NCI-H774 (cell line): ENCODE measurements around the gene ABCA10.
"Not testable (repeated sequence)": the region's sequence is repeated elsewhere in the genome, so short reads cannot be mapped to it uniquely, and the experiment has no call there.

ENCODE experiments used
- DNase-seq: peaks from one replicate; lab custom pipeline; 2025; lab: John Stamatoyannopoulos, UW

Gene ABCA10

DNA sequence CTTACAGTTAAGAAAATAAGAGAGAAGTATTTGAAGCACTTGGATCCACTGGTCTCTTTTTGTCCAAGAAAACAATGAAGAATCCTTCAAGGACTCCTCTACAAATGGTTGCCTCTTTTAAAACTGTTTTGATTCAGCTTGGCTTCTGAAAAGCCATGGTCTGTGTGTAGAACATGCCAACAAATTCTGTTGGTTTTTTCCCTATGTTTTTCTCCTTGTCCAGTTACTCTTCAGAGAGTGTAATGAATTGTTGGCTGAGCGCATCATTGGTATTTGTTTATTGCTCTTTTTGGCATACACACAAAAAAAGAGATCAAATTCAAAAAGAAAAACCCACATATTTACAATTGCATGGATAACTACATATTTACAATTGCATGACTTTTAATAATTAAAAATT, at the start of gene ABCA10:
Gene ABCA10 (minus strand): TSS at position 249 of the 400 bp plus-strand sequence. CDS start 3,466 bp downstream, outside the sequence.
- DNase-seq = no peak

GRCh38 chr17:69276279-69276678, 47.7 kb upstream of the ABCA10 start:
- not testable (repeated sequence) for DNase-seq

GRCh38 chr17:69275751-69276150, 47.1 kb upstream of the ABCA10 start:
- no peak for DNase-seq

- DNase-seq = no peak
Observed at GRCh38 chr17:69271023-69271422, 42.4 kb upstream of the ABCA10 start.

- DNase-seq = no peak
Observed at GRCh38 chr17:69269131-69269998, 40.7 kb upstream of the ABCA10 start.

- DNase-seq = no peak
Observed at GRCh38 chr17:69268543-69269014, 40.0 kb upstream of the ABCA10 start.

DNA sequence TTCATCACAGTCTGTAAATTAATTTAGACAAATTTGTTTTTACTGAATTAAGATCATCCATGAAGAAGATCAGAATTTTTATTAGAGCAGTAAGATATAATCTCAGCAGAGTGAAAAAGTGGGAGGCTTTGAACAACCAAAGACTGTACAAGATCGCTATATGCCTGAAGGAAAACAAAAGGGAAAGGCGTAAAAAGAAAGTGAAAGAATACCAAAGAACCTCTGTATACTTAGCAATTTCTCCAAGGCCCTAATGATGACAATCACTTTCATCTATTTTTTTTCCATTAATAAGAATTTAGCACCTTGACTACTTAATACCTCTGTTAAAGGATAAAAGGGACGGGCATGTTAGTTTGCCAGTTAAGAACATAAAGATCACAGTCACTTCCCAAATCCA, 38.6 kb upstream of the ABCA10 start:
- no peak for DNase-seq

GRCh38 chr17:69265873-69266272, 37.2 kb upstream of the ABCA10 start:
- no peak for DNase-seq

DNA sequence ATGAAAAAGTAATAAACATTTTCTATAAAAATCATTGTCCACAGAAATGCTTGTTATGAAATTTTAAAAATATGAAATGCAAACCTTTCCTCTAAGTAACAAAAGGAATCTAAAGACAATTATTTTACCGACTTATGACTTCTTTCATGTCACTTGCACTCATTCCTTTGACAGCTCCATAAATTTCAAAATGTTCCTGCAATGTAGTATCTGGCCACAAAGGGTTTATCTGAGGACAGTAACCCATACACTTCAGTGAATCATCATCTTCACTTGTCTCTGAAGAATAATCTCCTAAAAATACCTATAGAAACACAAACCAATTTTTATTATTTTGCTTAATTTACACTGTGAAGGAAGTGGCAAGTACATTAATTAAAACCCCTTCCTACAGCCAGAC, 25.6 kb upstream of the ABCA10 start:
- no peak for DNase-seq

GRCh38 chr17:69250641-69251040, 22.0 kb upstream of the ABCA10 start:
- DNase-seq = no peak

- peak; percentile 52 for DNase-seq
Observed at GRCh38 chr17:69246726-69247375, 18.2 kb upstream of the ABCA10 start.

DNA sequence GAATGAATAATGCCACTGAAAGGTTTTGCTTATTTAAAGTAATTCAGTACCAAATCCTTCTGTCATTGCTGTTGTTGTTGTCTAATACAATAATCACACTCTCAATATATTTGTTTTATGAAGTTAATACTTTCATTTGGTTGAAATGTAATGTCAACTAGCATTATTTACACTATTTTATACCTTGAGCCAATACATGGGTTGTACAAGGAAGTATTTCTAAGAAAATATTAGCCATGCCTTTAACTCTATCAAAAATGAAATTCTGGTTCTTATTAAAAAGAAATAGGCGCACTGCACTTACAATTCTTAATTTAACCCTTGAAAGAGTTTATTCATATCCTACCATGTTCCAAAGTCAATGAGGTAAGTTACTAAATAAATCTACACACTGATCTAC, 17.6 kb upstream of the ABCA10 start:
- no peak for DNase-seq

DNA sequence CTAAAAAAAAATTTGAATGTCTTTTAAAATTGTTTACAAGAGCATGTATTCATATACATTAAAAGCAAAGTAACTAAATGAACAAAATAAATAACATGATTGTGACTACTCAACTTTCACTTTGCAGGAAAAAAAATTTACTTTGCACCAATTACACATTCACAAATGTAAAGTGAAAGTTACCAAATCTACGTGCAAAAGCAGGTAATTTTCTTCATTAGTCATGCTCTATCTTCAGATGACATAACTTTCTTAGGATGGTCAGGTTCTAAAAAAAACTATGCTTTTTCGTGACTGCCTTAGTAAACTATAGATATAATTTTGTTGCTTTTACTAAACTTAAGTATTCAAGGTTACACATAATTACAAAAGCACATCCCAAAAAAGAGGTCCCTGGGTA, 17.0 kb upstream of the ABCA10 start:
- no peak for DNase-seq

- DNase-seq = no peak
Observed at GRCh38 chr17:69239611-69240600, 11.3 kb upstream of the ABCA10 start.

GRCh38 chr17:69236946-69237345, 8.3 kb upstream of the ABCA10 start:
- DNase-seq = no peak

GRCh38 chr17:69236464-69236863, 7.8 kb upstream of the ABCA10 start:
- DNase-seq = no peak

- DNase-seq = peak; percentile 90
Observed at GRCh38 chr17:69235338-69236058, 6.9 kb upstream of the ABCA10 start.

- DNase-seq = no peak
Observed at GRCh38 chr17:69232650-69233049, 4.0 kb upstream of the ABCA10 start.

GRCh38 chr17:69231521-69231920, 2.9 kb upstream of the ABCA10 start:
- DNase-seq = no peak

GRCh38 chr17:69230939-69231338, 2.3 kb upstream of the ABCA10 start:
- DNase-seq = no peak

DNA sequence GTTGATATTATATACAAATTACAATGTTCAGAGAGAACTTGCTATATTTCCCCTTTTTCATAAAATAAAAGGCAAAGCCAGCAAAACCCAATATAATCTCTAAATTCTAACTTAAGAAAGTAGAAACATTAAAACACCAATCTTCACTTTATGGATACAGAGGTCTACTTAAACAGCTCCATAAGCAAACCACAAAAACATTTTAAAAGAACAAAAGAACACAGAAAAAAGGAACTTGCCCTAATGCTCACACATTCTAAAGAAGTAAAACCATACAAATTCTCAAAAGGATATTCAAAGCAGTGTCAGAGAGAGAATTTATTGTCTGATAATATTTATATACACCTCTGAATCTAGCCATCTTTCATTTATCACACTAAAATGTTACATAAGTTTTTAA, 606 bp downstream of the ABCA10 start:
- no peak for DNase-seq
